ENCODE data around the gene TMEM232.

- TF ChIP-seq EZH2 (IDR thresholded peaks at IDR 0.05; ENCODE audit: insufficient read depth, poor library complexity, severe bottlenecking), result no peak
- TF ChIP-seq EZH2phosphoT487 (IDR thresholded peaks at IDR 0.05; ENCODE audit: insufficient read depth, low read depth), result no peak
These were observed 179.0 kb downstream of the TMEM232 start for GRCh38 chr5:110547495-110547894.

All from GM23248 (cell line).